ENCODE results near the gene THSD7B. TPM values are rescaled to one million over a fixed set of nuclear protein-coding genes. Genes with fewer than 3 reads are reported as not detected.

The THSD7B gene
- total and polyA plus RNA-seq, 2 of the 13 experiments (the other 11 are each of a cell fraction or from before 2014, with no cell fraction given): 0.02 TPM; not detected in 1

GRCh38 chr2:137249463-137250130 lies 484.3 kb downstream of the THSD7B start (continued):
- TF ChIP-seq ZNF354B (CRISPR knock-in tag; IDR thresholded peaks at IDR 0.05) (no peak), ZNF256 (CRISPR knock-in tag; conservative IDR thresholded peaks at IDR 0.05) (no peak), CREM (IDR thresholded peaks at IDR 0.05) (no peak), CREM (CRISPR knock-in tag; IDR thresholded peaks at IDR 0.05) (no peak), NFE2L2 (IDR thresholded peaks at IDR 0.05; ENCODE audit: low read length) (no peak), ZNF691 (CRISPR knock-in tag; IDR thresholded peaks at IDR 0.05; ENCODE audit: borderline replicate concordance, low read depth) (no peak), MXD3 (CRISPR knock-in tag; IDR thresholded peaks at IDR 0.05) (no peak)
- TF ChIP-seq, protein P1, sequence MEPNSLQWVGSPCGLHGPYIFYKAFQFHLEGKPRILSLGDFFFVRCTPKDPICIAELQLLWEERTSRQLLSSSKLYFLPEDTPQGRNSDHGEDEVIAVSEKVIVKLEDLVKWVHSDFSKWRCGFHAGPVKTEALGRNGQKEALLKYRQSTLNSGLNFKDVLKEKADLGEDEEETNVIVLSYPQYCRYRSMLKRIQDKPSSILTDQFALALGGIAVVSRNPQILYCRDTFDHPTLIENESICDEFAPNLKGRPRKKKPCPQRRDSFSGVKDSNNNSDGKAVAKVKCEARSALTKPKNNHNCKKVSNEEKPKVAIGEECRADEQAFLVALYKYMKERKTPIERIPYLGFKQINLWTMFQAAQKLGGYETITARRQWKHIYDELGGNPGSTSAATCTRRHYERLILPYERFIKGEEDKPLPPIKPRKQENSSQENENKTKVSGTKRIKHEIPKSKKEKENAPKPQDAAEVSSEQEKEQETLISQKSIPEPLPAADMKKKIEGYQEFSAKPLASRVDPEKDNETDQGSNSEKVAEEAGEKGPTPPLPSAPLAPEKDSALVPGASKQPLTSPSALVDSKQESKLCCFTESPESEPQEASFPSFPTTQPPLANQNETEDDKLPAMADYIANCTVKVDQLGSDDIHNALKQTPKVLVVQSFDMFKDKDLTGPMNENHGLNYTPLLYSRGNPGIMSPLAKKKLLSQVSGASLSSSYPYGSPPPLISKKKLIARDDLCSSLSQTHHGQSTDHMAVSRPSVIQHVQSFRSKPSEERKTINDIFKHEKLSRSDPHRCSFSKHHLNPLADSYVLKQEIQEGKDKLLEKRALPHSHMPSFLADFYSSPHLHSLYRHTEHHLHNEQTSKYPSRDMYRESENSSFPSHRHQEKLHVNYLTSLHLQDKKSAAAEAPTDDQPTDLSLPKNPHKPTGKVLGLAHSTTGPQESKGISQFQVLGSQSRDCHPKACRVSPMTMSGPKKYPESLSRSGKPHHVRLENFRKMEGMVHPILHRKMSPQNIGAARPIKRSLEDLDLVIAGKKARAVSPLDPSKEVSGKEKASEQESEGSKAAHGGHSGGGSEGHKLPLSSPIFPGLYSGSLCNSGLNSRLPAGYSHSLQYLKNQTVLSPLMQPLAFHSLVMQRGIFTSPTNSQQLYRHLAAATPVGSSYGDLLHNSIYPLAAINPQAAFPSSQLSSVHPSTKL (CRISPR knock-in tag; IDR thresholded peaks at IDR 0.05): no peak

- BruUV-seq (replicated peaks): no TSS peak
- H3K9ac ChIP-seq (ENCODE audit: insufficient read depth, low read depth, low read length): no peak overlapping the region
- ATAC-seq (no peak), FAIRE-seq (no peak), DNase-seq (ENCODE audit: low spot score) (no peak)
- H3K79me2 ChIP-seq (ENCODE audit: insufficient read depth, low read length): no peaks in the 10 kb centered on the region
- no peak overlapping the region for H3K27ac ChIP-seq (ENCODE audit: extremely low read length, insufficient read depth, low read length)
- intact Hi-C loops (cut with micrococcal nuclease; ENCODE audit: unreplicated experiment) (no loop called here), in situ Hi-C loops (cut with HindIII; ENCODE audit: extremely low pct_ligation_motif_present, low pct_unique_long_range_greater_than_20kb) (no loop called here)
- ChIA-PET POLR2A (no interaction called here), CTCF (ENCODE audit: low intra/inter-chr PET ratio, low total read pairs) (no interaction called here)
- H3K4me3 ChIP-seq (replicated peaks in 1 of 3; ENCODE audit: insufficient read depth in 1 of 3, low read depth in 2 of 3, low read length in 3 of 3): no peak overlapping the region
- no peaks in the 10 kb centered on the region for H3K36me3 ChIP-seq (replicated peaks in 1 of 2; ENCODE audit: control insufficient read depth in 1 of 2, insufficient read depth in 2 of 2, low read length in 2 of 2)
- H2AFZ ChIP-seq (ENCODE audit: low read length): no peak overlapping the region
- no peak overlapping the region for H3K4me2 ChIP-seq (ENCODE audit: low read depth, low read length)
- no peaks in the 10 kb centered on the region for H4K20me1 ChIP-seq (ENCODE audit: insufficient read depth, low read length)
- WGBS (ENCODE audit: low lambda C conversion rate): 23% methylated on average over 3 of the region's 3 CpGs
- H3K4me1 ChIP-seq (ENCODE audit: insufficient read depth, low read length): no peaks in the 10 kb centered on the region
- no peaks in the 10 kb centered on the region for H3K9me3 ChIP-seq (ENCODE audit: low read length)
- no peaks in the 10 kb centered on the region for H3K27me3 ChIP-seq (ENCODE audit: control insufficient read depth in 1 of 2, insufficient read depth in 2 of 2, low read length in 2 of 2)
- TF ChIP-seq ZNF230 (CRISPR knock-in tag; IDR thresholded peaks at IDR 0.05) (no peak), HNRNPL (IDR thresholded peaks at IDR 0.05; ENCODE audit: low read depth, low read length) (no peak), ISX (CRISPR knock-in tag; conservative IDR thresholded peaks at IDR 0.05) (no peak), UBTF (CRISPR knock-in tag; IDR thresholded peaks at IDR 0.05) (no peak), MTF1 (CRISPR knock-in tag; IDR thresholded peaks at IDR 0.05) (no peak), TCF7 (IDR thresholded peaks at IDR 0.05; ENCODE audit: low read depth) (no peak)
Measured at GRCh38 chr2:137250401-137250800, 485.1 kb downstream of the THSD7B start.

All from HepG2 (cell line).